Upper lobe of left lung (tissue), 6 donors: ENCODE results near the gene KCTD14. TPM values are rescaled to one million over a fixed set of nuclear protein-coding genes. Genes with fewer than 3 reads are reported as not detected.
"Not testable (repeated sequence)": the region's sequence is repeated elsewhere in the genome, so short reads cannot be mapped to it uniquely, and the experiment has no call there.

ENCODE experiments used
- ATAC-seq, 2 donors: fragments of 200-7000 bp; cut with Tn5 transposase; one replicate each; pipeline ENCODE4 v1.9.1; 2022; ENCODE audit warnings: mild to moderate bottlenecking in 2 of 2, moderate library complexity in 2 of 2; ENCODE audit not compliant: low FRiP score in 2 of 2
- DNase-seq, 2 donors: peaks; one replicate each; pipeline ENCODE4 v3.0.0-alpha.2; 2019 to 2020
- H3K27ac ChIP-seq, 4 donors: fragments of 200-600 bp; sonication (generic); one replicate each; pipeline ENCODE4 v1.5.1; 2016 to 2019
- H3K27me3 ChIP-seq, 4 donors: fragments of 200-600 bp; sonication (generic); one replicate each; pipeline ENCODE4 v1.5.1; 2017 to 2019
- H3K36me3 ChIP-seq, 4 donors: fragments of 200-600 bp; sonication (generic); one replicate each; pipeline ENCODE4 v1.5.1; 2016 to 2019
- H3K4me1 ChIP-seq, 4 donors: fragments of 200-600 bp; sonication (generic); one replicate each; pipeline ENCODE4 v1.5.1; 2018 to 2019
- H3K4me3 ChIP-seq, 4 donors: fragments of 200-600 bp; sonication (generic); one replicate each; pipeline ENCODE4 v1.5.1; 2017 to 2019; ENCODE audit warnings: mild to moderate bottlenecking in 2 of 4, moderate library complexity in 1 of 4
- H3K9me3 ChIP-seq, 4 donors: fragments of 200-600 bp; sonication (generic); one replicate each; pipeline ENCODE4 v1.5.1; 2018 to 2019
- EP300 ChIP-seq, 4 donors: sonication (generic); formaldehyde crosslinking; IDR thresholded peaks; one replicate each; pipeline ENCODE4 v1.5.1; 2017; ENCODE audit warnings: antibody characterized with exemption in 4 of 4, control low read depth in 2 of 4
- POLR2A ChIP-seq, 4 donors: fragments of 450-650 bp; IDR thresholded peaks; one replicate each; pipeline ENCODE4 v1.5.1; 2016 to 2017; ENCODE audit warnings: antibody characterized with exemption in 4 of 4, mild to moderate bottlenecking in 2 of 4
- POLR2AphosphoS5 ChIP-seq, 2 donors: sonication (generic); formaldehyde crosslinking; IDR thresholded peaks; one replicate each; pipeline ENCODE4 v1.5.1; 2017; ENCODE audit warnings: antibody characterized with exemption in 2 of 2
- WGBS, 2 donors: methylation state at CpG; one replicate each; pipeline ENCODE4 v1.1.5; 2017 to 2018; 5-methylcytosine and 5-hydroxymethylcytosine counted together
- total RNA-seq, 6 donors: library from RNA; depleted of rRNA in 4 of 6; stranded (reverse); fragments of >200 nt in 4 of 6; gene quantifications; one replicate each; pipeline versions ENCODE4 v1.1.0 to v1.2.1, GENCODE V29; 2016 to 2021
- TF ChIP-seq, protein P1 (sequence below), 6 experiments: fragments of 450-650 bp in 4 of 6; fragments of 200-600 bp in 2 of 6; sonication (generic) in 2 of 6; IDR thresholded peaks; one replicate each; pipeline ENCODE4 v1.5.1; 2016 to 2019; ENCODE audit warnings: antibody characterized with exemption in 6 of 6
- donor health status: DM: no; HTN: no; CAD: no; lungs with moderate emphysema.
- donor health status: DM: no; HTN: yes; CAD: no; lungs with severe emphysema.

Gene KCTD14
- total RNA-seq, 6 donors from 2014 or later, result 10.3 to 28.6 (median 24.3) TPM

DNA sequence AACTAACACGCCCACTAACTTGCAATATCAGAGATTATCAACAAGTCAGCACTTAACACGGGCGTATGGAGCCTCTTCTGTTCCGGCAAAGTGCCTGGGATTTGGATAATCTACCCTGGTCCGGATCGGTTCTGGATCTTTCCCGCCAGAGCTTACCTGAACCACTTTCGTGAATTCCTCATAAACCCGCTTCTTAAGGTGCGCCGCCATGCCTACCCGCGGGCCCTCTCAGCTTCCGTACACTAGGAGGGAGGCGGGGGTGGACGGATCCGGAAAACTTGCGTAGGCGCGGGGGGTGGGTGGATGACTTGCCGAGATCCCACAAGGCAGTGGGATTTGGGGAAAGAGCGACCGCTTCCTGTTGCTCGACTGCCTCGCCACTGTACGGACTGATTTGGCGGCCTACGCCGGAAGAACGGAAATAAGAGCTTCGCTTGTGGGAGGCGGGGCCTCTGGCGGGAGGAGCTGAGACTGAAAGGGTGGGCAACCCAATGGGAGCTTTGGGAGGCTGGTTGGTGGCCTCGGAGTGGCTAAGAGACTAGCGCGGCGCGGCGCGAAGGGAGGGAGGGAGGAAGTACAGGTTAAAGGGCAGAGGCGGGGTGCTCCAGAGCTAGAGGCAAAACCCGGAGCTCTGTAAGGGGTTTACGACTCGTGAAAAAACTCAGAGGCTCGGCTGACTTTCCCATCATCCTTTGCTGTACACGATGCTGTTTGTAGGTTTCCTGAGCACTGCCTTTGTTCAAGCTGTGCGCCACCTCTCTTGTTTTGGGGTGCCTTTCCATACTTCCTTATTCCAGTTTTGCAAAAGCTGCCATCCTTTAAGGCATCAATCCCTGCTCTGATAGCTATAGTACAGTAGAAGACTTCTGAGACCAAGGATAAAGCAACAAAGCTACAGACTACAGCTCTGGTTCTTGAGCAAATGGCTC, 28.4 kb downstream of the KCTD14 start, which contains the start of gene INTS4:
INTS4 (minus strand) TSS at position 235 of the 929 bp plus-strand sequence; CDS start at position 210, 25 bp downstream.
- H3K36me3 ChIP-seq, result peaks cover 0 to 17% (median 5%) of the 10 kb centered on the region in 4 donors
- TF ChIP-seq POLR2A (IDR thresholded peaks at IDR 0.05) (peak in 1 of 4 donors; percentile 59), EP300 (IDR thresholded peaks at IDR 0.05) (peak in 1 of 4 donors; percentile 41), POLR2AphosphoS5 (IDR thresholded peaks at IDR 0.05) (peak; percentile 84 to 93)
- TF ChIP-seq, protein P1, sequence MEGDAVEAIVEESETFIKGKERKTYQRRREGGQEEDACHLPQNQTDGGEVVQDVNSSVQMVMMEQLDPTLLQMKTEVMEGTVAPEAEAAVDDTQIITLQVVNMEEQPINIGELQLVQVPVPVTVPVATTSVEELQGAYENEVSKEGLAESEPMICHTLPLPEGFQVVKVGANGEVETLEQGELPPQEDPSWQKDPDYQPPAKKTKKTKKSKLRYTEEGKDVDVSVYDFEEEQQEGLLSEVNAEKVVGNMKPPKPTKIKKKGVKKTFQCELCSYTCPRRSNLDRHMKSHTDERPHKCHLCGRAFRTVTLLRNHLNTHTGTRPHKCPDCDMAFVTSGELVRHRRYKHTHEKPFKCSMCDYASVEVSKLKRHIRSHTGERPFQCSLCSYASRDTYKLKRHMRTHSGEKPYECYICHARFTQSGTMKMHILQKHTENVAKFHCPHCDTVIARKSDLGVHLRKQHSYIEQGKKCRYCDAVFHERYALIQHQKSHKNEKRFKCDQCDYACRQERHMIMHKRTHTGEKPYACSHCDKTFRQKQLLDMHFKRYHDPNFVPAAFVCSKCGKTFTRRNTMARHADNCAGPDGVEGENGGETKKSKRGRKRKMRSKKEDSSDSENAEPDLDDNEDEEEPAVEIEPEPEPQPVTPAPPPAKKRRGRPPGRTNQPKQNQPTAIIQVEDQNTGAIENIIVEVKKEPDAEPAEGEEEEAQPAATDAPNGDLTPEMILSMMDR (IDR thresholded peaks at IDR 0.05), result peak in 1 of 6 experiments; percentile 4
- ATAC-seq, result peak; percentile 100
- no peaks in the 10 kb centered on the region for H3K27me3 ChIP-seq
- H3K4me1 ChIP-seq, result peaks cover 10 to 22% (median 16%) of the 10 kb centered on the region in 4 donors
- H3K4me3 ChIP-seq, result peak within 1 kb of the TSS; percentile 51 to 69 (median 62)
- DNase-seq, result peak; percentile 97 to 99
- H3K27ac ChIP-seq, result peak within 1 kb of the TSS; percentile 75 to 90 (median 80)
- H3K9me3 ChIP-seq, result no peaks in the 10 kb centered on the region
- WGBS, 2 donors, result 0 to 1% methylated on average over 21 to 47 of the region's 47 CpGs

DNA sequence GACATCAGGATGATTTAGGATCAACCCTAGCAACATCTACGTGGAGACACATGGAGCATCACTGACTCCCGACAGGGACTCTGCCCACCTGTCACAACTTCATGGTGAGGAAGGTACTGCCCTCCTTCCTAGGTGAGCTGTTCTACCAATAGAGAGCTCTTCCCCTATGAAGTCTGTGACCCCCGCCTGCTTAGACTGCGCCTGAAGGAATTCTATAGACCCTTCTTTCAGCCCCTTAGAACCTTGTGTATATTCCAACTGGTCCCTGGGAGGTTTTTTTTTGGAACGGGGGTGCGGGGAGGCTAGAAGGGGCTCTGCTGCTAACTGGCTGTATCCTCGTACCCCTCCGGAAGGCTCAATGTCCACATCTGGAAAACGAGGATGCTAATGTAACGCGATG, 29.2 kb downstream of the KCTD14 start:
- WGBS, 2 donors, result 5% methylated on average over 11 of the region's 11 CpGs
- no peak for DNase-seq
- Histone ChIP-seq H3K4me3 (peak overlapping the region; percentile 51 to 69 (median 62)), H3K4me1 (peaks cover 10 to 22% (median 16%) of the 10 kb centered on the region in 4 donors), H3K9me3 (no peaks in the 10 kb centered on the region), H3K27me3 (no peaks in the 10 kb centered on the region), H3K27ac (peak overlapping the region; percentile 75 to 90 (median 80)), H3K36me3 (peaks cover 0 to 25% (median 7%) of the 10 kb centered on the region in 4 donors)
- TF ChIP-seq, protein P1 (IDR thresholded peaks at IDR 0.05), result no peak
- TF ChIP-seq EP300 (IDR thresholded peaks at IDR 0.05) (no peak), POLR2AphosphoS5 (IDR thresholded peaks at IDR 0.05) (no peak), POLR2A (IDR thresholded peaks at IDR 0.05) (no peak)
- ATAC-seq, result no peak

DNA sequence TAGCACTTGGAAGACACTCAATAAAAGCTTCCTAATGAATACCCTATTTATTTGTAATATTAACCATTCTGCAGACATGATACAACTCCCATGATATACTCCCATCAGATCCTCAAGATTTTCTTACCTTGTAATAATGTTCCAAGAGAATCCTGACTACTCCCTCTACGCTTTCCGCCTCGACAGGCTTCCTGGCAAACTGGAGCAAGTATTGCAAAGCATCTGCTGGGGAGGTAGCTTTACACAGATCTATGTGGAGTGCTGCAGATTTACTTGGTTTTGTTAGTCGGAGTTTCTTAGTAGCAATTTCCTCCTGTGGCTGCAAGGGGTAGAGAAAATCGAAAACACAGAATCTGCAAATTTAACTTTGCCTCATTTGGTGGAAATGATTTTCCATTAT, 32.1 kb downstream of the KCTD14 start:
- 86 to 92% methylated on average over 5 of the region's 5 CpGs for WGBS, 2 donors
- TF ChIP-seq EP300 (IDR thresholded peaks at IDR 0.05), result no peak
- ATAC-seq (no peak), DNase-seq (no peak)
- Histone ChIP-seq H3K4me3 (no peak overlapping the region), H3K27me3 (no peaks in the 10 kb centered on the region), H3K9me3 (no peaks in the 10 kb centered on the region), H3K4me1 (peaks cover 10 to 22% (median 16%) of the 10 kb centered on the region in 4 donors), H3K36me3 (peaks cover 0 to 52% (median 18%) of the 10 kb centered on the region in 4 donors), H3K27ac (no peak overlapping the region)

DNA sequence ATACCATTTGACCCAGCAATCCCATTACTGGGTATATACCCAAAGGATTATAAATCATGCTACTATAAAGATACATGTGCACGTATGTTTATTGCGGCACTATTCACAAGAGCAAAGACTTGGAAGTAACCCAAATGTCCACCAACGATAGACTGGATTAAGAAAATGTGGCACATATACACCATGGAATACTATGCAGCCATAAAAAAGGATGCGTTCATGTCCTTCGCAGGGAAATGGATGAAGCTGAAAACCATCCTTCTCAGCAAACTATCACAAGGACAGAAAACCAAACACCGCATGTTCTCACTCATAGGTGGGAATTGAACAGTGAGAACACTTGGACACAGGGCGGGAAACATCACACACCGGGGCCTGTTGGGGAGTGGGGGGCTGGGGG, 36.6 kb downstream of the KCTD14 start:
- DNase-seq, H3K27ac ChIP-seq, H3K9me3 ChIP-seq, H3K4me3 ChIP-seq, H3K27me3 ChIP-seq, H3K4me1 ChIP-seq, ATAC-seq: not testable (repeated sequence)
- peaks cover 0 to 61% (median 20%) of the 10 kb centered on the region in 4 donors for H3K36me3 ChIP-seq
- WGBS, 2 donors, result 95 to 96% methylated on average over 8 of the region's 8 CpGs

DNA sequence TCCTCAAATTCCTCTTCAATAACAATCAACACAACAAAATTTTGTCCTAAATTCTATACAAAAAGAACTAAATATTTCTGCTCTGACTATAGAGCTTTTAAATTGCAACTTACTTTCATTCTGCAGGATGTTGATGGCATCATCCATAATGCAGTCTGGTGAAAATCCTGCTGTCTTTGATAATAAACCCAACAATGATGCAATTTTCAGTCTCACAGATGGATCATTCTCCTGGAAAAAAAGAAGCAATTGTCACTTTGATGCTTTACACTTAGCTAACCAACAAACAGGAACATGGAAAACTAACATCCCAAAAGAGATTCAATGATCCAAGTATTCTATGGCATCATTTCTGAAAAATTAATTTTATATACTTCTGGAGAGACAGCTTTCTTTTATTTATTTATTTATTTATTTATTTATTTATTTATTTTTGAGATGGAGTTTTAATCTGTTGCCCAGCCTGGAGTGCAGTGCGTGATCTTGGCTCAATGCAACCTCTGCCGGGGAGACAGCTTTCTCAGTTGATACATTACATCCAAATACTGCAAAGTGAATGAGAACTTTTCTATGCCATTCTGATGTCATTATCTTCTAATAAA, 41.6 kb downstream of the KCTD14 start:
- DNase-seq, result no peak
- no peak for TF ChIP-seq POLR2AphosphoS5 (IDR thresholded peaks at IDR 0.05)
- TF ChIP-seq EP300 (IDR thresholded peaks at IDR 0.05), result no peak
- TF ChIP-seq, protein P1 (IDR thresholded peaks at IDR 0.05), result no peak
- no peak for TF ChIP-seq POLR2A (IDR thresholded peaks at IDR 0.05)
- no peaks in the 10 kb centered on the region for H3K4me1 ChIP-seq
- WGBS, 2 donors, result 97% methylated on average over 2 of the region's 2 CpGs
- ATAC-seq, result no peak
- H3K36me3 ChIP-seq, result peaks cover 20 to 49% (median 24%) of the 10 kb centered on the region in 4 donors
- H3K9me3 ChIP-seq, result no peaks in the 10 kb centered on the region
- no peaks in the 10 kb centered on the region for H3K27me3 ChIP-seq
- no peak overlapping the region for H3K27ac ChIP-seq
- H3K4me3 ChIP-seq, result no peak overlapping the region
